HEK293T (cell line): ENCODE data around the gene SPAG7.

ENCODE experiments used
- CTCF ChIA-PET: fragments of 350-600 bp; formaldehyde crosslinking; extraction: SDS; loops from one replicate; lab custom pipeline; 2021; ENCODE audit warnings: antibody characterized with exemption, inconsistent platforms; lab: Yijun Ruan, JAX
- POLR2A ChIA-PET: fragments of 350-600 bp; formaldehyde crosslinking; extraction: SDS; loops from one replicate; lab custom pipeline; 2020; ENCODE audit warnings: antibody characterized with exemption, inconsistent platforms; lab: Yijun Ruan, JAX
- DNase-seq: peaks from one replicate; pipeline ENCODE4 v3.0.0; 2012; ENCODE audit warnings: mixed read lengths; ENCODE audit errors: extremely low spot score
- ARNT ChIP-seq: fragments of 450-650 bp; IDR thresholded peaks from 2 replicates; pipeline ENCODE4 v1.6.1; 2017; ENCODE audit warnings: mild to moderate bottlenecking
- BHLHE40 ChIP-seq: fragments of 450-650 bp; IDR thresholded peaks from 2 replicates; pipeline ENCODE4 v1.6.1; 2016; ENCODE audit warnings: mild to moderate bottlenecking, moderate library complexity, borderline replicate concordance
- CTBP1 ChIP-seq: fragments of 450-650 bp; IDR thresholded peaks from 2 replicates; pipeline ENCODE4 v1.6.1; 2016; ENCODE audit warnings: borderline replicate concordance
- ELF4 ChIP-seq: fragments of 450-650 bp; IDR thresholded peaks from 2 replicates; pipeline ENCODE4 v1.6.1; 2017; ENCODE audit warnings: antibody characterized with exemption
- FOXA1 ChIP-seq: fragments of 450-650 bp; IDR thresholded peaks from 2 replicates; pipeline ENCODE4 v1.6.1; 2016; ENCODE audit warnings: mild to moderate bottlenecking
- FOXK2 ChIP-seq: fragments of 450-650 bp; IDR thresholded peaks from 2 replicates; pipeline ENCODE4 v1.6.1; 2016; ENCODE audit warnings: mild to moderate bottlenecking
- FOXM1 ChIP-seq: fragments of 450-650 bp; IDR thresholded peaks from 2 replicates; pipeline ENCODE4 v1.6.1; 2017; ENCODE audit warnings: mild to moderate bottlenecking, borderline replicate concordance
- HDGF ChIP-seq: fragments of 450-650 bp; IDR thresholded peaks from 2 replicates; pipeline ENCODE4 v1.6.1; 2017; ENCODE audit warnings: antibody characterized with exemption, borderline replicate concordance
- L3MBTL2 ChIP-seq: fragments of 450-650 bp; conservative IDR thresholded peaks from 2 replicates; pipeline ENCODE4 v1.6.1; 2016; ENCODE audit warnings: mild to moderate bottlenecking
- LEF1 ChIP-seq: fragments of 450-650 bp; IDR thresholded peaks from 2 replicates; pipeline ENCODE4 v1.6.1; 2017; ENCODE audit warnings: mild to moderate bottlenecking, borderline replicate concordance
- NFRKB ChIP-seq: fragments of 450-650 bp; IDR thresholded peaks from 2 replicates; pipeline ENCODE4 v1.6.1; 2016; ENCODE audit warnings: mild to moderate bottlenecking, moderate library complexity
- PKNOX1 ChIP-seq: fragments of 450-650 bp; IDR thresholded peaks from 2 replicates; pipeline ENCODE4 v1.6.1; 2016
- SP1 ChIP-seq: fragments of 450-650 bp; IDR thresholded peaks from 2 replicates; pipeline ENCODE4 v1.6.1; 2017
- SUZ12 ChIP-seq: fragments of 450-650 bp; IDR thresholded peaks from 2 replicates; pipeline ENCODE4 v1.6.1; 2016; ENCODE audit warnings: mild to moderate bottlenecking
- TARDBP ChIP-seq: fragments of 450-650 bp; IDR thresholded peaks from 2 replicates; pipeline ENCODE4 v1.6.1; 2016
- ZNF384 ChIP-seq: fragments of 450-650 bp; IDR thresholded peaks from 2 replicates; pipeline ENCODE4 v1.6.1; 2016

Gene SPAG7

GRCh38 chr17:4945944-4946280 lies 21.7 kb downstream of the SPAG7 start:
- DNase-seq: no peak
- no peak for TF ChIP-seq L3MBTL2
- TF ChIP-seq ARNT: no peak
- no peak for TF ChIP-seq BHLHE40
- TF ChIP-seq SUZ12: no peak
- peak; percentile 8; the same call in 1 of the 2 replicates for TF ChIP-seq PKNOX1
- no peak for TF ChIP-seq LEF1
- TF ChIP-seq FOXA1: no peak
- ChIA-PET POLR2A (interaction anchor here (2.4 to 3.6 kb wide), 3 partner anchors 21 to 37 kb away, joined by 7 to 65 read pairs (median 14); partner anchors contain the start of gene SPAG7), CTCF (interaction anchor here (1.0 to 1.5 kb wide), 2 partner anchors 42 to 43 kb away, joined by 3 read pairs; partner anchors contain the start of genes CAMTA2 and CHRNE)

- ChIA-PET CTCF (interaction anchor here (1.0 to 1.5 kb wide), 2 partner anchors 42 kb away, joined by 3 read pairs; partner anchors contain the start of genes CAMTA2 and CHRNE), POLR2A (interaction anchor here (1.5 to 3.6 kb wide), 3 partner anchors 20 to 36 kb away, joined by 3 to 14 read pairs (median 7); partner anchors contain the start of gene SPAG7)
- TF ChIP-seq ELF4 (peak; percentile 9; the same call in 1 of the 2 replicates), SUZ12 (no peak), PKNOX1 (no peak), TARDBP (no peak), FOXA1 (no peak)
- no peak for DNase-seq
Observed at GRCh38 chr17:4945176-4945943, 22.3 kb downstream of the SPAG7 start.

- no peak for DNase-seq
- TF ChIP-seq CTBP1 (no peak), FOXM1 (no peak), SP1 (no peak), ELF4 (no peak), ZNF384 (no peak), LEF1 (no peak), HDGF (no peak), FOXA1 (no peak), TARDBP (no peak), L3MBTL2 (no peak), SUZ12 (no peak), PKNOX1 (no peak), FOXK2 (no peak), NFRKB (no peak), ARNT (no peak), BHLHE40 (no peak)
- ChIA-PET CTCF (interaction anchor here (1.0 kb wide), 1 partner anchor 43 kb away, joined by 3 read pairs; the partner anchor contains the start of gene CAMTA2), POLR2A (interaction anchor here (1.5 to 3.6 kb wide), 2 partner anchors 21 to 23 kb away, joined by 3 to 14 read pairs; partner anchors contain the start of gene SPAG7)
Observed at GRCh38 chr17:4944554-4945175, 23.0 kb downstream of the SPAG7 start.

GRCh38 chr17:4944163-4944553 lies 23.5 kb downstream of the SPAG7 start:
- no peak for DNase-seq
- TF ChIP-seq ZNF384 (no peak), ELF4 (no peak)
- CTCF ChIA-PET: no interaction called here
- POLR2A ChIA-PET: interaction anchor here (1.5 to 3.6 kb wide), 2 partner anchors 22 to 23 kb away, joined by 3 to 14 read pairs; partner anchors contain the start of gene SPAG7

GRCh38 chr17:4942760-4943508 lies 24.7 kb downstream of the SPAG7 start:
- POLR2A ChIA-PET: interaction anchor here (3.6 kb wide), 1 partner anchor 24 kb away, joined by 14 read pairs; the partner anchor contains the start of gene SPAG7
- CTCF ChIA-PET: no interaction called here
- TF ChIP-seq TARDBP (no peak), ARNT (no peak), L3MBTL2 (no peak), ELF4 (no peak), LEF1 (no peak), FOXK2 (no peak), FOXM1 (no peak), SUZ12 (no peak), CTBP1 (no peak), ZNF384 (no peak), BHLHE40 (no peak), FOXA1 (no peak), SP1 (no peak), HDGF (no peak), NFRKB (no peak), PKNOX1 (no peak)
- DNase-seq: no peak
